GM12878 (cell line): ENCODE measurements around the gene NMUR1. TPM values are rescaled to one million over a fixed set of nuclear protein-coding genes. Genes with fewer than 3 reads are reported as not detected.

ENCODE experiments used
- ATAC-seq: fragments of 200-7000 bp; cut with Tn5 transposase; 3 replicates; pipeline ENCODE4 v1.9.1; 2020; ENCODE audit warnings: mild to moderate bottlenecking, moderate library complexity
- BruUV-seq: library from RNA; stranded (reverse); fragments of 400-500 nt; replicated peaks from 2 replicates; lab custom pipeline; 2021; lab: Mats Ljungman, UMichigan
- CTCF ChIA-PET: fragments of 300-600 bp; sonication (Branson Sonifier 250); formaldehyde crosslinking; extraction: SDS; loops from one replicate; lab custom pipeline; 2021; ENCODE audit warnings: inconsistent platforms; lab: Yijun Ruan, JAX
- POLR2A ChIA-PET: fragments of 350-600 bp; formaldehyde crosslinking; extraction: SDS; loops from one replicate; lab custom pipeline; 2021; ENCODE audit warnings: inconsistent platforms; lab: Charles Lee
- RAD21 ChIA-PET: fragments of 300-600 bp; sonication (Branson Sonifier 250); formaldehyde crosslinking; loops from one replicate; lab custom pipeline; 2023; ENCODE audit warnings: antibody characterized with exemption; ENCODE audit not compliant: unreplicated experiment; lab: Charles Lee
- SMC1A ChIA-PET: fragments of 300-600 bp; sonication (Branson Sonifier 250); formaldehyde crosslinking; loops from one replicate; lab custom pipeline; 2023; ENCODE audit not compliant: unreplicated experiment, uncharacterized antibody; lab: Charles Lee
- DNase-seq: peaks from one replicate; pipeline ENCODE4 v3.0.0-alpha.2; 2011; ENCODE audit warnings: low read depth, low spot score
- FAIRE-seq: peaks from 3 replicates; lab custom pipeline; 2011; peaks lifted over from hg19 to GRCh38; lab: Jason Lieb, UNC
- H2AFZ ChIP-seq: 2 replicates; pipeline ENCODE4 v1.6.0; 2011; ENCODE audit warnings: low read depth, low read length, control low read depth; ENCODE audit not compliant: control insufficient read depth
- H3K27ac ChIP-seq: 2 replicates; pipeline ENCODE4 v1.5.1; 2011; ENCODE audit warnings: control low read depth; ENCODE audit not compliant: control insufficient read depth, insufficient read depth
- H3K27me3 ChIP-seq, 2 experiments: replicated peaks in 1 of 2; 2 replicates each; pipeline versions ENCODE4 v1.6.0 to v1.6.1; 2011; ENCODE audit warnings: low read length in 1 of 2; ENCODE audit not compliant: control insufficient read depth in 2 of 2, insufficient read depth in 2 of 2
- H3K36me3 ChIP-seq, 2 experiments: 2 replicates each; pipeline ENCODE4 v1.5.1; 2011; ENCODE audit warnings: low read length in 1 of 2; ENCODE audit not compliant: control insufficient read depth in 2 of 2, insufficient read depth in 2 of 2
- H3K4me1 ChIP-seq: 2 replicates; pipeline ENCODE4 v1.6.1; 2011; ENCODE audit warnings: mild to moderate bottlenecking, low read length, moderate library complexity, mixed read lengths; ENCODE audit not compliant: control insufficient read depth, insufficient read depth
- H3K4me2 ChIP-seq: 2 replicates; pipeline ENCODE4 v1.6.0; 2011; ENCODE audit warnings: control low read depth; ENCODE audit not compliant: control insufficient read depth, insufficient read depth
- H3K4me3 ChIP-seq: fragments of 200-600 bp; sonication (generic); 2 replicates; pipeline ENCODE4 v1.5.1; 2016
- H3K79me2 ChIP-seq: 2 replicates; pipeline ENCODE4 v1.6.0; 2011; ENCODE audit warnings: low read length; ENCODE audit not compliant: control insufficient read depth, insufficient read depth
- H3K9ac ChIP-seq: 2 replicates; pipeline ENCODE4 v1.8.0; 2011; ENCODE audit warnings: low read length, control low read depth, mixed read lengths; ENCODE audit not compliant: control insufficient read depth, insufficient read depth
- H3K9me3 ChIP-seq: replicated peaks from 3 replicates; pipeline ENCODE4 v1.5.1; 2011; ENCODE audit warnings: mild to moderate bottlenecking, low read length; ENCODE audit not compliant: control insufficient read depth, insufficient read depth
- H4K20me1 ChIP-seq: 2 replicates; pipeline ENCODE4 v1.6.0; 2011; ENCODE audit not compliant: control insufficient read depth, insufficient read depth
- CREB1 ChIP-seq: IDR thresholded peaks from 2 replicates; pipeline ENCODE4 v1.6.1; 2012; ENCODE audit warnings: low read depth, mild to moderate bottlenecking, inconsistent platforms
- EZH2 ChIP-seq: IDR thresholded peaks from 2 replicates; pipeline ENCODE4 v1.6.1; 2012; ENCODE audit warnings: low read depth, mild to moderate bottlenecking, control low read depth, inconsistent platforms, low read length, borderline replicate concordance; ENCODE audit not compliant: control insufficient read depth
- IKZF1 ChIP-seq: fragments of 450-650 bp; conservative IDR thresholded peaks from 2 replicates; pipeline ENCODE4 v1.6.1; 2017; ENCODE audit warnings: antibody characterized with exemption, mild to moderate bottlenecking
- IRF4 ChIP-seq: IDR thresholded peaks from 2 replicates; pipeline ENCODE4 v1.6.1; 2011; ENCODE audit warnings: low read depth, low read length
- JUND ChIP-seq: IDR thresholded peaks from 2 replicates; pipeline ENCODE4 v1.6.1; 2012; ENCODE audit warnings: low read depth, mild to moderate bottlenecking, low read length, improper control_type of control experiment, moderate library complexity
- KDM1A ChIP-seq: fragments of 200-600 bp; sonication (generic); IDR thresholded peaks from 2 replicates; pipeline ENCODE4 v1.6.1; 2016; ENCODE audit warnings: borderline replicate concordance
- POLR2AphosphoS2 ChIP-seq: IDR thresholded peaks from 2 replicates; pipeline ENCODE4 v1.6.1; 2011; ENCODE audit warnings: low read depth, mild to moderate bottlenecking, low read length, improper control_type of control experiment, moderate library complexity
- RAD21 ChIP-seq: IDR thresholded peaks from 2 replicates; pipeline ENCODE4 v1.6.1; 2011; ENCODE audit warnings: mild to moderate bottlenecking, low read depth, low read length, moderate library complexity; ENCODE audit not compliant: insufficient read depth
- SMARCA5 ChIP-seq: fragments of 450-650 bp; IDR thresholded peaks from 2 replicates; pipeline ENCODE4 v1.6.1; 2017; ENCODE audit warnings: mild to moderate bottlenecking
- SP1 ChIP-seq: IDR thresholded peaks from one replicate; pipeline ENCODE4 v1.6.1; 2011; ENCODE audit warnings: low read depth, low read length
- STAT3 ChIP-seq: IDR thresholded peaks from 2 replicates; pipeline ENCODE4 v1.6.1; 2011; ENCODE audit warnings: low read depth, low read length, improper control_type of control experiment
- WGBS: methylation state at CpG from one replicate; pipeline ENCODE4 v1.1.6; 2016; ENCODE audit warnings: low lambda C conversion rate; ENCODE audit not compliant: insufficient replicate concordance, insufficient coverage; ENCODE audit errors: missing lambda C conversion rate; 5-methylcytosine and 5-hydroxymethylcytosine counted together
- in situ Hi-C: fragments of 300-500 bp; cut with MboI; formaldehyde crosslinking; loops from 9 replicates; pipeline ENCODE4 v1.14.3; 2018; ENCODE audit warnings: mixed read lengths
- intact Hi-C: fragments of 100-400 bp; cut with micrococcal nuclease; formaldehyde crosslinking; loops from one replicate; pipeline ENCODE4 v1.14.2; 2022; ENCODE audit not compliant: unreplicated experiment
- polyA plus RNA-seq, 11 experiments: library from polyadenylated mRNA; depleted of rRNA in 4 of 11; unstranded in 6 of 11; stranded (reverse) in 5 of 11; fragments of >200 nt; fragmentation: Nextera tagmentation in 4 of 11; fragmentation: Illumina TruSeq in 1 of 11; extraction: Ambion mirVana in 4 of 11; extraction: Trizol in 1 of 11; gene quantifications; 1 replicate in 1 of 11; 2 replicates in 10 of 11; pipeline versions ENCODE4 v1.2.1 to v1.2.3, GENCODE V29; 2011 to 2016; ENCODE audit warnings: inconsistent platforms in 2 of 11, missing spikeins in 2 of 11, low read depth in 1 of 11
- total RNA-seq, 4 experiments: library from RNA; depleted of rRNA in 3 of 4; stranded (reverse); fragments of >200 nt in 3 of 4; fragmentation: Illumina TruSeq in 1 of 4; extraction: Trizol in 1 of 4; gene quantifications; 2 replicates each; pipeline versions ENCODE4 v1.2.1 to v1.2.3, GENCODE V29; 2013 to 2021
- TF ChIP-seq, protein P1 (sequence below): fragments of 450-650 bp; IDR thresholded peaks from 2 replicates; pipeline ENCODE4 v1.6.1; 2017; ENCODE audit warnings: mild to moderate bottlenecking
- TF ChIP-seq, protein P2 (sequence below): fragments of 150-350 bp; IDR thresholded peaks from 2 replicates; pipeline ENCODE4 v1.6.1; 2014; ENCODE audit warnings: mild to moderate bottlenecking, low read depth, low read length
- TF ChIP-seq, protein P3 (sequence below), 3 experiments: IDR thresholded peaks in 2 of 3; conservative IDR thresholded peaks in 1 of 3; 2 replicates each; pipeline ENCODE4 v1.5.1; 2011; ENCODE audit warnings: low read depth in 3 of 3, low read length in 3 of 3, mild to moderate bottlenecking in 3 of 3, control low read depth in 2 of 3, moderate library complexity in 2 of 3, inconsistent platforms in 1 of 3, mixed read lengths in 1 of 3; ENCODE audit not compliant: control insufficient read depth in 2 of 3, insufficient read depth in 1 of 3; ENCODE audit errors: extremely low read depth in 1 of 3

Gene NMUR1
- total and polyA plus RNA-seq, 10 of the 15 experiments (the other 5 are each of a cell fraction or from before 2014, with no cell fraction given), result under 0.01 to 0.08 (median 0.02) TPM; not detected in 5

DNA sequence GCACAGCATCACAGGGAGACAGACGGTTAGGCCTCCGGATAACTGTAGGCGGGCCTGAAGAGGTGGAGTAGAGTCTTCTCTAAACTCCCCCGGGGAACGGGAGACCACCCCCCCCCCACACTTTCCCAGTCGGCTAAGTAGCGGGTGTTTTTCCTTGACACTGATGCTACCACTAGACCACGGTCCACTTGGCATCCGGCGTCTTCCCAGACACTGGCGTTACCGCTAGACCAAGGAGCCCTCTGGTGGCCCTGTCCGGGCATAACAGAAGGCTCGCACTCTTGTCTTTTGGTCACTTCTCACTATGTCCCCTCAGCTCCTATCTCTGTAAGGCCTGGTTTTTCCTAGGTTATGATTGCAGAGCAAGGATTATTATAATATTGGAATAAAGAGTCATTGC lies 40.3 kb downstream of the NMUR1 start:
- no peaks in the 10 kb centered on the region for H4K20me1 ChIP-seq
- DNase-seq (no peak), FAIRE-seq (no peak), ATAC-seq (no peak)
- H3K27me3 ChIP-seq, result no peaks in the 10 kb centered on the region
- H3K4me2 ChIP-seq, result no peak overlapping the region
- no TSS peak for BruUV-seq
- no peak overlapping the region for H3K4me3 ChIP-seq
- no peaks in the 10 kb centered on the region for H3K79me2 ChIP-seq
- intact Hi-C loops, result no loop called here
- H2AFZ ChIP-seq, result no peak overlapping the region
- RAD21 ChIA-PET, result no interaction called here
- H3K36me3 ChIP-seq, result no peaks in the 10 kb centered on the region
- 80% methylated on average over 14 of the region's 14 CpGs for WGBS
- TF ChIP-seq RAD21 (peak; percentile 30; the same call in 1 of the 2 replicates), POLR2AphosphoS2 (no peak), IRF4 (no peak), EZH2 (no peak), STAT3 (no peak), SP1 (no peak), IKZF1 (peak; percentile 33; the same call in 1 of the 2 replicates), SMARCA5 (no peak), CREB1 (no peak), KDM1A (no peak), JUND (no peak)
- TF ChIP-seq, protein P1, sequence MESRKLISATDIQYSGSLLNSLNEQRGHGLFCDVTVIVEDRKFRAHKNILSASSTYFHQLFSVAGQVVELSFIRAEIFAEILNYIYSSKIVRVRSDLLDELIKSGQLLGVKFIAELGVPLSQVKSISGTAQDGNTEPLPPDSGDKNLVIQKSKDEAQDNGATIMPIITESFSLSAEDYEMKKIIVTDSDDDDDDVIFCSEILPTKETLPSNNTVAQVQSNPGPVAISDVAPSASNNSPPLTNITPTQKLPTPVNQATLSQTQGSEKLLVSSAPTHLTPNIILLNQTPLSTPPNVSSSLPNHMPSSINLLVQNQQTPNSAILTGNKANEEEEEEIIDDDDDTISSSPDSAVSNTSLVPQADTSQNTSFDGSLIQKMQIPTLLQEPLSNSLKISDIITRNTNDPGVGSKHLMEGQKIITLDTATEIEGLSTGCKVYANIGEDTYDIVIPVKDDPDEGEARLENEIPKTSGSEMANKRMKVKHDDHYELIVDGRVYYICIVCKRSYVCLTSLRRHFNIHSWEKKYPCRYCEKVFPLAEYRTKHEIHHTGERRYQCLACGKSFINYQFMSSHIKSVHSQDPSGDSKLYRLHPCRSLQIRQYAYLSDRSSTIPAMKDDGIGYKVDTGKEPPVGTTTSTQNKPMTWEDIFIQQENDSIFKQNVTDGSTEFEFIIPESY, result peak; percentile 98
- TF ChIP-seq, protein P2, sequence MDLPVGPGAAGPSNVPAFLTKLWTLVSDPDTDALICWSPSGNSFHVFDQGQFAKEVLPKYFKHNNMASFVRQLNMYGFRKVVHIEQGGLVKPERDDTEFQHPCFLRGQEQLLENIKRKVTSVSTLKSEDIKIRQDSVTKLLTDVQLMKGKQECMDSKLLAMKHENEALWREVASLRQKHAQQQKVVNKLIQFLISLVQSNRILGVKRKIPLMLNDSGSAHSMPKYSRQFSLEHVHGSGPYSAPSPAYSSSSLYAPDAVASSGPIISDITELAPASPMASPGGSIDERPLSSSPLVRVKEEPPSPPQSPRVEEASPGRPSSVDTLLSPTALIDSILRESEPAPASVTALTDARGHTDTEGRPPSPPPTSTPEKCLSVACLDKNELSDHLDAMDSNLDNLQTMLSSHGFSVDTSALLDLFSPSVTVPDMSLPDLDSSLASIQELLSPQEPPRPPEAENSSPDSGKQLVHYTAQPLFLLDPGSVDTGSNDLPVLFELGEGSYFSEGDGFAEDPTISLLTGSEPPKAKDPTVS, result no peak
- TF ChIP-seq, protein P3, sequence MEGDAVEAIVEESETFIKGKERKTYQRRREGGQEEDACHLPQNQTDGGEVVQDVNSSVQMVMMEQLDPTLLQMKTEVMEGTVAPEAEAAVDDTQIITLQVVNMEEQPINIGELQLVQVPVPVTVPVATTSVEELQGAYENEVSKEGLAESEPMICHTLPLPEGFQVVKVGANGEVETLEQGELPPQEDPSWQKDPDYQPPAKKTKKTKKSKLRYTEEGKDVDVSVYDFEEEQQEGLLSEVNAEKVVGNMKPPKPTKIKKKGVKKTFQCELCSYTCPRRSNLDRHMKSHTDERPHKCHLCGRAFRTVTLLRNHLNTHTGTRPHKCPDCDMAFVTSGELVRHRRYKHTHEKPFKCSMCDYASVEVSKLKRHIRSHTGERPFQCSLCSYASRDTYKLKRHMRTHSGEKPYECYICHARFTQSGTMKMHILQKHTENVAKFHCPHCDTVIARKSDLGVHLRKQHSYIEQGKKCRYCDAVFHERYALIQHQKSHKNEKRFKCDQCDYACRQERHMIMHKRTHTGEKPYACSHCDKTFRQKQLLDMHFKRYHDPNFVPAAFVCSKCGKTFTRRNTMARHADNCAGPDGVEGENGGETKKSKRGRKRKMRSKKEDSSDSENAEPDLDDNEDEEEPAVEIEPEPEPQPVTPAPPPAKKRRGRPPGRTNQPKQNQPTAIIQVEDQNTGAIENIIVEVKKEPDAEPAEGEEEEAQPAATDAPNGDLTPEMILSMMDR (IDR thresholded peaks at IDR 0.05 in 2 of 3, conservative IDR thresholded peaks at IDR 0.05 in 1 of 3; ENCODE audit: control insufficient read depth in 2 of 3, extremely low read depth in 1 of 3, insufficient read depth in 1 of 3, low read depth in 3 of 3, low read length in 3 of 3), result peak in 2 of 3 experiments; percentile 11 to 31; a peak in 1 of 6 replicates
- in situ Hi-C loops, result no loop called here
- H3K27ac ChIP-seq, result no peak overlapping the region
- H3K9ac ChIP-seq, result no peak overlapping the region
- CTCF ChIA-PET, result interaction anchor here (0.6 to 2.4 kb wide), 7 partner anchors 8 to 263 kb away, joined by 3 to 8 read pairs (median 3); no protein-coding TSS in a partner anchor
- H3K4me1 ChIP-seq, result peaks cover 5% of the 10 kb centered on the region; the same call in 1 of the 2 replicates
- SMC1A ChIA-PET, result interaction anchor here (0.6 to 1.9 kb wide), 4 partner anchors 9 to 262 kb away, joined by 3 to 7 read pairs (median 4); no protein-coding TSS in a partner anchor
- POLR2A ChIA-PET, result interaction anchor here (0.5 to 0.9 kb wide), 2 partner anchors 12 to 24 kb away, joined by 3 read pairs; no protein-coding TSS in a partner anchor
- H3K9me3 ChIP-seq, result no peaks in the 10 kb centered on the region
